Osteoblast (primary cell): ENCODE data around the gene USP43. TPM values are rescaled to one million over a fixed set of nuclear protein-coding genes. Genes with fewer than 3 reads are reported as not detected.

Experiments
- DNase-seq: peaks from one replicate; pipeline ENCODE4 v3.0.0; 2011; ENCODE audit warnings: low spot score, mixed read lengths; ENCODE audit not compliant: insufficient read length; ENCODE audit errors: missing footprints
- H2AFZ ChIP-seq: 2 replicates; pipeline ENCODE4 v1.6.0; 2011; ENCODE audit warnings: mild to moderate bottlenecking, low read length
- H3K27ac ChIP-seq: 2 replicates; pipeline ENCODE4 v1.5.1; 2011; ENCODE audit warnings: mild to moderate bottlenecking, low read depth, low read length, moderate library complexity
- H3K27me3 ChIP-seq: 2 replicates; pipeline ENCODE4 v1.6.0; 2012; ENCODE audit warnings: mild to moderate bottlenecking, control low read depth, inconsistent platforms, low read length, moderate library complexity; ENCODE audit not compliant: insufficient read depth
- H3K36me3 ChIP-seq: 2 replicates; pipeline ENCODE4 v1.5.1; 2011; ENCODE audit warnings: mild to moderate bottlenecking, low read length, control low read depth, moderate library complexity; ENCODE audit not compliant: insufficient read depth
- H3K4me1 ChIP-seq: 2 replicates; pipeline ENCODE4 v1.5.1; 2011; ENCODE audit warnings: mild to moderate bottlenecking, low read length, control low read depth, moderate library complexity; ENCODE audit not compliant: insufficient read depth
- H3K4me2 ChIP-seq: 2 replicates; pipeline ENCODE4 v1.6.0; 2011; ENCODE audit warnings: mild to moderate bottlenecking, low read length; ENCODE audit not compliant: insufficient read depth
- H3K4me3 ChIP-seq: fragments of 200-600 bp; sonication (generic); 3 replicates; pipeline ENCODE4 v1.5.1; 2012; ENCODE audit warnings: mild to moderate bottlenecking, low read length, inconsistent platforms; ENCODE audit not compliant: insufficient read depth
- H3K79me2 ChIP-seq: 2 replicates; pipeline ENCODE4 v1.6.0; 2012; ENCODE audit warnings: mild to moderate bottlenecking, low read length, control low read depth, inconsistent platforms; ENCODE audit not compliant: insufficient read depth
- H3K9me3 ChIP-seq: 2 replicates; pipeline ENCODE4 v1.5.1; 2011; ENCODE audit warnings: low read depth, low read length, control low read depth
- H4K20me1 ChIP-seq: 2 replicates; pipeline ENCODE4 v1.6.0; 2012; ENCODE audit warnings: mild to moderate bottlenecking, low read length, control low read depth; ENCODE audit not compliant: insufficient read depth
- total RNA-seq: library from RNA; depleted of rRNA; stranded (reverse); fragments of >200 nt; gene quantifications from 2 replicates; pipeline ENCODE4 v1.2.3, GENCODE V29; 2012
- TF ChIP-seq, protein P1 (sequence below): IDR thresholded peaks from 2 replicates; pipeline ENCODE4 v1.5.1; 2011; ENCODE audit warnings: mild to moderate bottlenecking, low read depth, low read length, moderate library complexity; ENCODE audit errors: extremely low read depth

Gene USP43
- total RNA-seq, 1 donor = 0.36 TPM

DNA sequence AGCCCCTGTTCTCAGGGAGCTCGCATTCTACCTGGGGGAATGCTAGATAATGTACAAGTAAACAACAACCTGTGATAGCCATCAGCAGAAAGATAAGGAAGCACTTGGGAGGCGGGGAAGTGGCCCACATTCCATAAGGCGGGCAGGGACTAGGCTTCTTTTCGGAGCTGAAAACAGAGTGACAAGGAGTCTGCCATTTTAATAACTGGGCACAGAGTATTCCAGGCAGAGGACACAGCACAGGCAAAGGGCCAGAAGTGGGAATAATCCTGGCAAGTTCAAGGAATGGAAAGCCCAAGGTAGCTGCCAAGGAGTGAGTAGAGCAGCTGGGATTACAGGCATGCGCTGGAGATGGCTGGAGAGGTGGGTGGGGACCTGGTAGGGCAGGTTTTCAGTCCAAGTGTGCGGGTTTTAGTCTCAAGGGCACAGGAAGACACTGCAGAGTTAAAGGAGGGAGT lies 24.3 kb downstream of the USP43 start:
- H4K20me1 ChIP-seq = no peaks in the 10 kb centered on the region
- no peak for DNase-seq

DNA sequence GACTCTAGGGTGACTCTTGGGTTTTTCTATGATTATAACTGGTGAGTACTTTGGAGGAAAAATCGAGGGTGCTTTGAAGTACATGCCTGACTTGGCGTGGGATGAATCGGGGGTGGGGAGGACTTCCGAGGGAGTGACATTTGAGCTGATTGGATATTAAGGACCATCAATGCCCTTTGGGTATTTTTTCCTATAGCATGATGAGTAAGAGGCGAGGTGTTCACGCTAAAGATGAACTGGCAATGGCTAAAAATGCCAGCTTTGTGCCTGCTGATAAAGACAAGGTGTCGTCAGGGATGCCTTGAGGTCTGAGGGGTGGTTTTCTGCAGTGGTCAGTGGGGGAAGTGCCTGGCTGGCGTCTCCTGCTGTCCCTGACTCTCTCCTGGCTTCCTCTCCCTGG lies 25.3 kb downstream of the USP43 start:
- H3K4me1 ChIP-seq = no peaks in the 10 kb centered on the region
- no peaks in the 10 kb centered on the region for H3K36me3 ChIP-seq
- no peak overlapping the region for H3K27ac ChIP-seq
- no peaks in the 10 kb centered on the region for H3K27me3 ChIP-seq
- no peaks in the 10 kb centered on the region for H3K79me2 ChIP-seq
- H3K4me2 ChIP-seq = no peak overlapping the region
- H3K4me3 ChIP-seq = no peak overlapping the region
- TF ChIP-seq, protein P1, sequence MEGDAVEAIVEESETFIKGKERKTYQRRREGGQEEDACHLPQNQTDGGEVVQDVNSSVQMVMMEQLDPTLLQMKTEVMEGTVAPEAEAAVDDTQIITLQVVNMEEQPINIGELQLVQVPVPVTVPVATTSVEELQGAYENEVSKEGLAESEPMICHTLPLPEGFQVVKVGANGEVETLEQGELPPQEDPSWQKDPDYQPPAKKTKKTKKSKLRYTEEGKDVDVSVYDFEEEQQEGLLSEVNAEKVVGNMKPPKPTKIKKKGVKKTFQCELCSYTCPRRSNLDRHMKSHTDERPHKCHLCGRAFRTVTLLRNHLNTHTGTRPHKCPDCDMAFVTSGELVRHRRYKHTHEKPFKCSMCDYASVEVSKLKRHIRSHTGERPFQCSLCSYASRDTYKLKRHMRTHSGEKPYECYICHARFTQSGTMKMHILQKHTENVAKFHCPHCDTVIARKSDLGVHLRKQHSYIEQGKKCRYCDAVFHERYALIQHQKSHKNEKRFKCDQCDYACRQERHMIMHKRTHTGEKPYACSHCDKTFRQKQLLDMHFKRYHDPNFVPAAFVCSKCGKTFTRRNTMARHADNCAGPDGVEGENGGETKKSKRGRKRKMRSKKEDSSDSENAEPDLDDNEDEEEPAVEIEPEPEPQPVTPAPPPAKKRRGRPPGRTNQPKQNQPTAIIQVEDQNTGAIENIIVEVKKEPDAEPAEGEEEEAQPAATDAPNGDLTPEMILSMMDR = no peak
- no peaks in the 10 kb centered on the region for H4K20me1 ChIP-seq
- DNase-seq = no peak
- no peaks in the 10 kb centered on the region for H3K9me3 ChIP-seq
- H2AFZ ChIP-seq = no peak overlapping the region

More for the DNA sequence above, 24.3 kb downstream of the USP43 start:
- H3K4me1 ChIP-seq = no peaks in the 10 kb centered on the region
- no peak overlapping the region for H3K4me2 ChIP-seq
- no peak overlapping the region for H3K27ac ChIP-seq
- no peaks in the 10 kb centered on the region for H3K9me3 ChIP-seq
- TF ChIP-seq, protein P1 = no peak
- H3K27me3 ChIP-seq = no peaks in the 10 kb centered on the region
- H3K4me3 ChIP-seq = no peak overlapping the region
- H2AFZ ChIP-seq = no peak overlapping the region
- H3K36me3 ChIP-seq = no peaks in the 10 kb centered on the region
- no peaks in the 10 kb centered on the region for H3K79me2 ChIP-seq

DNA sequence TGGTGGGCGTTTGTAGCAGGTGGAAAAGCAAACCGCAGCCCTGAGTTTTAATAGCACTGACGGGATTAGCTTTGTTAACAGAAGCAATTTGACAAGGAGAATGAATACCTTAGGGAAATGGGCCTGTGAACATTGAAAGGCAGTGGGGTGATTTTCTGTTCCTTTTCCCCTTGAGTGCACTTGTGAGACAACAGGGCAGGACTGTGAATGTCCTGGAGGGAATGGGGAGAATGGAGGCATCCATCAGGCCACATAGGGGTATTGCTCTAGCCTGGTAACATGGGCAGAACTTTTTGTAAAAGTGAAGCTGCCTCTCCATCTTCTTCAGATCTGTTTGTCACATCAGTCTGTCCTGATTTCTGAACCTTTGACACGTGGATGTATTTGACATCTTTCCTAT lies 26.2 kb downstream of the USP43 start:
- H3K27me3 ChIP-seq = no peaks in the 10 kb centered on the region
- H3K4me1 ChIP-seq = no peaks in the 10 kb centered on the region
- H3K27ac ChIP-seq = no peak overlapping the region
- H3K4me3 ChIP-seq = no peak overlapping the region
- H3K9me3 ChIP-seq = no peaks in the 10 kb centered on the region
- H2AFZ ChIP-seq = no peak overlapping the region
- H3K4me2 ChIP-seq = no peak overlapping the region
- no peaks in the 10 kb centered on the region for H3K36me3 ChIP-seq
- H3K79me2 ChIP-seq = no peaks in the 10 kb centered on the region
- TF ChIP-seq, protein P1 = no peak
- no peak for DNase-seq
- no peaks in the 10 kb centered on the region for H4K20me1 ChIP-seq

DNA sequence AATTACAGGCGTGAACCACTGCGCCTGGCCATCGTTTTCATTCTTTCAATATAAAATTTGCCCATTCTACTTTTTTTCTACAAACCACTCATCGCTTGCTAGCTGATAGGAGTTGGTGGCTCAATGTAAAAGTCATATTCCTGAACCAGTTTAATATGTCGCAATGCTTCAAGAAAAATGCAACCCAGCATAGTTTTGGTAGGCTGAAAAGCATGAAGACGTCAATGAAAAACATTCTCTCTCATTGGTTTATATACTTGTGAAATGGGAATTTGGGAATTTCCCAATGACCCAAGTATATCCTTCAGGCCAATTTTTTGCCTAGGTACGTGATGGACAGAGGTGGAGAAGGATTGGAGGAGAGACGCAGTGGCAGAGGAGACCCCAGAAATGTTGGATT lies 26.9 kb downstream of the USP43 start:
- Histone ChIP-seq H3K79me2 (no peaks in the 10 kb centered on the region), H3K4me2 (no peak overlapping the region), H4K20me1 (no peaks in the 10 kb centered on the region), H2AFZ (no peak overlapping the region), H3K27ac (no peak overlapping the region), H3K4me1 (no peaks in the 10 kb centered on the region), H3K36me3 (no peaks in the 10 kb centered on the region), H3K9me3 (no peaks in the 10 kb centered on the region), H3K4me3 (no peak overlapping the region), H3K27me3 (no peaks in the 10 kb centered on the region)
- TF ChIP-seq, protein P1 = no peak
- no peak for DNase-seq
